ENCODE measurements around the gene CLIP2. TPM values are rescaled to one million over a fixed set of nuclear protein-coding genes. Genes with fewer than 3 reads are reported as not detected.
"Not testable (repeated sequence)": the region's sequence is repeated elsewhere in the genome, so short reads cannot be mapped to it uniquely, and the experiment has no call there.

CLIP2 gene
- total RNA-seq, 1 donor from 2014 or later, result 12.5 TPM

- no peak for DNase-seq (ENCODE audit: low spot score)
Measured at GRCh38 chr7:74428023-74428422, 138.8 kb downstream of the CLIP2 start.

- no peak for DNase-seq (ENCODE audit: low spot score)
Measured at GRCh38 chr7:74429153-74429747, 140.0 kb downstream of the CLIP2 start.

GRCh38 chr7:74430409-74430808 lies 141.2 kb downstream of the CLIP2 start:
- DNase-seq (ENCODE audit: low spot score), result not testable (repeated sequence)

- DNase-seq (ENCODE audit: low spot score), result no peak
Measured at GRCh38 chr7:74430961-74431466, 141.8 kb downstream of the CLIP2 start.

- DNase-seq (ENCODE audit: low spot score), result not testable (repeated sequence)
Measured at GRCh38 chr7:74437291-74437571, 148.0 kb downstream of the CLIP2 start.

GRCh38 chr7:74438327-74438726 lies 149.1 kb downstream of the CLIP2 start:
- no peak for DNase-seq (ENCODE audit: low spot score)

- DNase-seq (ENCODE audit: low spot score), result no peak
Measured at GRCh38 chr7:74439541-74439940, 150.3 kb downstream of the CLIP2 start.

- not testable (repeated sequence) for DNase-seq (ENCODE audit: low spot score)
Measured at GRCh38 chr7:74440143-74440542, 150.9 kb downstream of the CLIP2 start.

- no peak for DNase-seq (ENCODE audit: low spot score)
Measured at GRCh38 chr7:74441801-74442200, 152.6 kb downstream of the CLIP2 start.

- DNase-seq (ENCODE audit: low spot score), result no peak
Measured at GRCh38 chr7:74443543-74444247, 154.5 kb downstream of the CLIP2 start.

- DNase-seq (ENCODE audit: low spot score), result no peak
Measured at GRCh38 chr7:74449144-74449543, 159.9 kb downstream of the CLIP2 start.

- DNase-seq (ENCODE audit: low spot score), result no peak
Measured at GRCh38 chr7:74449809-74450397, 160.7 kb downstream of the CLIP2 start.

- DNase-seq (ENCODE audit: low spot score), result no peak
Measured at GRCh38 chr7:74452748-74453321, 163.6 kb downstream of the CLIP2 start.

GRCh38 chr7:74453322-74454011 lies 164.3 kb downstream of the CLIP2 start, which contains the start of gene GTF2IRD1:
GTF2IRD1 (plus strand) TSS chr7:74453906; CDS start chr7:74508081, 54,175 bp downstream.
- DNase-seq (ENCODE audit: low spot score), result no peak

- DNase-seq (ENCODE audit: low spot score), result no peak
Measured at GRCh38 chr7:74454021-74454924, 165.1 kb downstream of the CLIP2 start.

- DNase-seq (ENCODE audit: low spot score), result no peak
Measured at GRCh38 chr7:74454925-74455288, 165.7 kb downstream of the CLIP2 start.

GRCh38 chr7:74455291-74455804 lies 166.1 kb downstream of the CLIP2 start:
- DNase-seq (ENCODE audit: low spot score), result no peak
